ENCODE results near the gene NHEJ1.

The NHEJ1 gene

DNA sequence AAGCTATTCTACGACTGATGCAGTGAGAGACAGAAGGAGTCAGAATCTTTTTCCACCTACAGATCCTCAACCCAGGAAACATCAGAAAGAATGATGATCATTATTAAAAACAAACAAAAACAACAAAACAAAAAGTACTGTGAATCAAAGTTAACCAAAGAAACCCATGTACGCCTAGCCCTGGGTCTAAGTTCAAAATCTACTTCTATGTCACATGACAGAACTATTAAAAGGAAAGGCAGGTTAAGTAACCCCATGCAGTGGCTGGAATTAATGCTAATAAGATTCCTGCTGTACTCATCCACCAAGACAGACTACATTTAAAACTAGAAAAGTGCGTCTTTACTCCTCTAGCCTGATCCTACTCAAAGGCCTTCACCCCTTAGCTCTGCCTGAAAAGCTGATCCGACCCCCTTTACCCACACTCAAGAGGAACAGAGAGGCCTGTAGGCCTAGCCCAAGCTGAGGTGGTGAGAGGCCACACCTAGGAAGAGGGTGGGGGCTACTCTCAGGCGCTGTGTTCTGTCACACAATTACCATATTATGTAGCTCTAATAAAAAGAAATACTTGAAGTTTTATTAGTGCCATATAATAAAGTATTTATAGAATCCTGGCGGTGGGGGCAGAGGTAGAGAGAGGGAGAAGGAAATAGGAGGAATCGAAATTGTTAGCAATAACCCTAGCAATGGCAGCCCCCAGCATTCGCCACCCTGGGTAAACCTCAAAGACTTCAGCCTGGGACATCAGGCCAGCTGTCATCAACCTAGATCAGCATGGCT lies 37.1 kb downstream of the NHEJ1 start:
- no peak for DNase-seq (ENCODE audit: low read depth in 2 of 2)

- DNase-seq (ENCODE audit: low read depth in 2 of 2) = no peak
Observed at GRCh38 chr2:219122202-219122980, 38.2 kb downstream of the NHEJ1 start.

DNA sequence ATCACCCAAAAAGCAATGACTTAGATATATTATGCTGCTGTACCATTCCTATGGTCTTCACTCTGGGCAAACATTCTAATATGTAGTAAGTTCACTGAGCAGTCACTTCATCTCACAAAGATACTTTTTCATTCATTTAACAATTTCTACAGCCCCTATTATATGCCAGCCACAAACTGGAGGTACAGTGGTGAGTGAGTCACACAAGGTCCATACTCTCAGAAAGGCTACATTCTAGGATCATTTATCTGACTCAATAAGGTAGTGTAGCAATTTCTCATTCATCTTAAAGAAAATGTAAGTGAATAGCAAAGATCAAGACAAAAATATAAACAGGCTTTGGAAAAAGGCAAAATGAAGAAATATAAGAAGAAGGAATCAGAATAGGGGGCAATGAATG lies 40.5 kb downstream of the NHEJ1 start:
- DNase-seq (ENCODE audit: low read depth in 2 of 2) = no peak

GRCh38 chr2:219119422-219120043 lies 41.1 kb downstream of the NHEJ1 start:
- no peak for DNase-seq (ENCODE audit: low read depth in 2 of 2)

DNA sequence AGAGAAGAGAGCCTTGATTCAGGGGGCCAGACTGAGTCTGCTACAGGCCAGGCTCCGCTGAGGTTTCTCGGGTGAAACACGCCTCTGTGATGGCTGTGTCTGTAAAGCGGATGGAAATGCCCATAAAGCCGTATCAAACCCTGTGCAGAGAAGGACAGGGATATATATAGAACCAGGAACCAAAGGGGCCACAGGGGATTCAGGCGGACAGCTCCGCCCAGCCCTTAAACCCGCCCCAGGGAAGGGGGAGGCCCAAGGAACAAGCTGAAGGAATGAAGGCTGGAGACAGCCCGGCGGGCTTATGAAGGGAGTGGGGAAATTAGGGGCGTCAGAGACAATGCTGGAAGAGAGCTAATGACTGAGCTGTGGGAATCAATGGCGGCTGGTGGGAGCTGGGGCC lies 42.1 kb downstream of the NHEJ1 start:
- DNase-seq (ENCODE audit: low read depth in 2 of 2) = no peak

GRCh38 chr2:219116776-219117646 lies 43.6 kb downstream of the NHEJ1 start:
- DNase-seq (ENCODE audit: low read depth in 2 of 2) = no peak

DNA sequence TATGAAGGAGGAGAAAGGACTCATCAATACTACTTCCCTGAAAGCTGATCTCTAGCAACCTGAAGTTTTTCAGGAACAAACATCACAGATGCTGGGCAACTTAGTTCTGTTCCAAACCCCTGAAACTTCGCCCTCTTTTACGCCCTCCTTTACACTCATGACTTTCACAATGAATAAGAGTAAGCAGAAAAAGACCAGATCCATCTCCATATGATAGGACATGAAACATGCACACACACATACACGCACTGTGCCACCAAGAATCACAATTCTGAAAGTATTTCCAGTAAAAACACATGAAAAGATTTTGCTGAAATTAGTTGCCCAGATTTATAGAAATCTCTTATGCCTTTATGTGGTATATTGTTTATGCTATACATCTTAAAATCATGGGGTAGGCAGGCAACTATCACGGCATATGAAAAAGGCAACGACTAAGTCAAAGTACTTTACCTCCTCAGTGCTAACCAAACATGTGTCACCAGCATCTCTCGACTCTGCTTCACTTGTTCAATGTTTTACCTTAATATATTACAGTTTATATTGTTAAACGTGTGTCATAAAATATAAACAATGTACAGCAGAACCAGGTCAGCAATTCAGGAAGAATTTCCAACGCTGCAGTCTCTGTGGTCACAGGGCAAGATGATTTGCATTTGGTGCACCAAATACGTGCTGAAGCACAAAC lies 47.8 kb downstream of the NHEJ1 start:
- DNase-seq (ENCODE audit: low read depth in 2 of 2) = no peak

DNA sequence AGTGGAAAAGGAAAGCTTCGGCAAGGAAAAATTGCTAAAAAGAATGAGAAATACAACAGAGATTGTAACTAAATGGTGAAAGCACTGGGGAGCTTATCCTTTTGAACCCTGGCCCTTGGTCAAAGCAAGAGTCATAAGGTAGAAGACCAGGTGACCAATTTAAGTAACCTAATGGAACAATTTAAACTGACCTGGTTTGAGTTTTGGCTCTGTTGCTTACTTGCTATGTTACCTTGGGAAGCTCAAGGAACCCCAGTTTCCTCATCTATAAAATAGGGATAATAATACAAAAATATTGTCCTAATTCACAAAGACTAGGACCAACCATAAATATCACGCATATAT lies 48.6 kb downstream of the NHEJ1 start:
- no peak for DNase-seq (ENCODE audit: low read depth in 2 of 2)

GRCh38 chr2:219111375-219112061 lies 49.1 kb downstream of the NHEJ1 start:
- DNase-seq (ENCODE audit: low read depth in 2 of 2) = no peak

- no peak for DNase-seq (ENCODE audit: low read depth in 2 of 2)
Observed at GRCh38 chr2:219109471-219109870, 51.1 kb downstream of the NHEJ1 start.

DNA sequence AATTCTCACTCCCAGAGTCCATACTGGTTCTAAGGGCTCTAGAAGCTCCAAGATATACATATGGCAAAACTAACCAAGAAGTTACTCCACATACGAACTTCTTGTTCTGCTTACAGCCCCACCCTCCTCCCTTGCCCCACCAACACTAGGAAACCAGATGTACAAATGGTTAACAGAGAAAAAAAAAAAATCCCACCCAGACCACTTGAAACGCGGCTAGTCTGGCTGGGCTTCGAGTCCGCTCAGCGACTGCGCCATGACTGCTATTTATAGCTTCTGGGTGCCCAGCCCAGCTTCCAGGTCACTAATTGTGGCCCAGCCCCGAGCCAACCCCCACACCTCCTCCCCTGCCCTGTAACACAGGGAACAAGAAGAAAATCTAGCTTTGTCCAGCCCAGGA lies 52.9 kb downstream of the NHEJ1 start:
- DNase-seq (ENCODE audit: low read depth in 2 of 2) = no peak

DNA sequence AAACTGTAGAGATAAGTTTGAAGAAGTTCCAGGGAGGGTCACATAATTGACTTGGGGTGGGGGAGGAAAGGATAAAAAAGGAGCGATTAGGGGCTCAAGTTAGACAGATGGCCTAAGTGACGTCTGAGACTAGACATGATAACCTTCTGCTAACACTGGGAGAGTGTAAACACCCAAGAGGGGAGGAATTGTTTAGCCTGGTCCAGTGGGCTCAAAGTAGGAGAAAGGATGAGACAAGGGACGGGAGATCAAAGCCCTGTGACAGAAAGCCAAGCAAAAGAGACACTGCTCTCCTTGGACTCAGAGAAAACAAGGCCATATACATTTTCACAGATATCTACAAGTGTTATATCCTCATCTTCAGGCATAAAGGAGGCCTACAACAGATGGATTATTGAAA lies 54.4 kb downstream of the NHEJ1 start:
- DNase-seq (ENCODE audit: low read depth in 2 of 2) = no peak

DNA sequence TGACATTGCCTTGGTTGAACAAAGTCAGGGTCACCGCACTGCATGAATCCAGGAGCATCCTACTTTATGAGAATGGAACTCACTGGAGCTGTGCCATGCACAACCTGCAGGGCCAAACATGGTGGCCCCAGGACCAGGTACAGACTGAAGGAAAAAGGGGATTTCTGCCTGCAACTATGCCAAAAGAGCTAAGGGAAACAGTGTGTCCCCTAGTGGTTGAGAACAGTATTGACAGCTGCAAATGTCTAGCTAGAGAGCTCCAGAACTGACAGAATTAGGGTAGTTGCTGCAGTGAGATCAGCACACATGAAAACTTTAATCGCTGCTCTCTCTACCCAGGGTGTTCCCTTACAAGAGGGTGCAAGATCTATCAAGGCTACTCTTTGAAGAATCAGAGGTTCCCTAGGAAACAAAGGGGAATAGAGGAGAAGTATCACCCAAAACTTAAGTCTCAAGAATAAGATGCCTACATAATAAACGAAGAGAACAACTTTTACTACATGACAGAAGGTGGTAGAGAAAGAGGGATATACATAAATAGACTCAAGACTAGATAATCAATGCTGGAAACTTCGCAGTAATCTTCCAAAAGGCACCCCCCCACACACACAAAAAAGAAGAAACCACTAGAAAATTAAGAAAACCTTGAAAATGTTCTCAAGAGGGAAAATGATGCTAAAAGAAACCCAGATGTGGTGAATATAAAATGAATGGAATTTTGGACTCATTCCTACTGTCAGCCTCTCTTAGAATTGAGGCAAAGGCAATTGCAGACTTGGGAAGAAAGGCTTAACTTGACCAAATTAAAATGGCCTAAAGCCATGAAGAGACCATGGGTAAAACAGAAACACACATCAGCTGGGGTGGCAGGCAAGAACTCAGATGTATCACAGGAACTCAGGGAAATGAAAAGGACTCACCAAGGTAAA lies 56.2 kb downstream of the NHEJ1 start:
- DNase-seq (ENCODE audit: low read depth in 2 of 2) = peak; percentile 11 to 17

DNA sequence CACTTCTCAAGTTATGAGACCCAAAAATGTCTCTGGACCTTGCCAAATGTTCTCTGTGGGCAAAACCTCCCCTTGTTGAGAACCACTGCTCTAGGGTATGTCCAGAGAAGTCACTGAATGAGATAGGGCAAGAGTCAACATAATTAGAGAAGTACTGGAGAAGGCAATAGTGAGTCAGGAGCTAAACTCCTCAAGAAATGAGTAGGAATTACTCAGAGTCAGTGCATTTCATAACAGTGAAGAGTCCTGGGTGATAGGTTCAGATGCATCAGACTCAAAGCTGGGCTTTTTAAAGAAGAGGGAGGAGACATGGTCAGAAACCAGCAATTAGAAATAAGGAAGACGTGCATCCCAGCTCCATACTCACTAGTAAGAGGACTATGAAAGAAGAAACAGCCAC lies 61.3 kb downstream of the NHEJ1 start:
- DNase-seq (ENCODE audit: low read depth in 2 of 2) = no peak

DNA sequence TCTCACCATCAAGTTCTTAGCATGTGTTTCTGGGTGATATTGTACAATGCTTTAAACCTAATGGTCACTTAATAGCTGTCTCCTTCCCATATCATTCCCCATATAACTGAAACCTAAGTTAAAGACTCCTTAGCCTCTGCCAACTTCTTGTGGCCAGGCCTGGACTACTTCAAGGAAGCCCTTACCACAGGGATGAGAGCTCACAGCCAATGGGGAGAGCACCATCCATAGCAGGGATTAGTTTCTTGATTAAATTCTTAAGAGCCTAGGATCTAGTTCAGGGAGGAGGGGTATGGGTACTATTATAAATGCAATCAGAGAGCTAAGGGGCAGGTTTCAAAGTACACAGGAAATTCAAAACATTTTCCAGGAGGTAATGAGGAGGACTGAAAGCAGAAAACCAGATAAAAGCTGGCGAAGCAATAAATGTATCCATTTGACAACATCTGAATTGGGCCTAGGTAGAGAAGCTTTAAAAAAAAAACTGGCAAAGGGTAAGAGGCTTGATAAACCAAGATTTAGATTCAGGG lies 65.1 kb downstream of the NHEJ1 start:
- DNase-seq (ENCODE audit: low read depth in 2 of 2) = no peak

GRCh38 chr2:219094171-219094570 lies 66.4 kb downstream of the NHEJ1 start:
- DNase-seq (ENCODE audit: low read depth in 2 of 2) = no peak

DNA sequence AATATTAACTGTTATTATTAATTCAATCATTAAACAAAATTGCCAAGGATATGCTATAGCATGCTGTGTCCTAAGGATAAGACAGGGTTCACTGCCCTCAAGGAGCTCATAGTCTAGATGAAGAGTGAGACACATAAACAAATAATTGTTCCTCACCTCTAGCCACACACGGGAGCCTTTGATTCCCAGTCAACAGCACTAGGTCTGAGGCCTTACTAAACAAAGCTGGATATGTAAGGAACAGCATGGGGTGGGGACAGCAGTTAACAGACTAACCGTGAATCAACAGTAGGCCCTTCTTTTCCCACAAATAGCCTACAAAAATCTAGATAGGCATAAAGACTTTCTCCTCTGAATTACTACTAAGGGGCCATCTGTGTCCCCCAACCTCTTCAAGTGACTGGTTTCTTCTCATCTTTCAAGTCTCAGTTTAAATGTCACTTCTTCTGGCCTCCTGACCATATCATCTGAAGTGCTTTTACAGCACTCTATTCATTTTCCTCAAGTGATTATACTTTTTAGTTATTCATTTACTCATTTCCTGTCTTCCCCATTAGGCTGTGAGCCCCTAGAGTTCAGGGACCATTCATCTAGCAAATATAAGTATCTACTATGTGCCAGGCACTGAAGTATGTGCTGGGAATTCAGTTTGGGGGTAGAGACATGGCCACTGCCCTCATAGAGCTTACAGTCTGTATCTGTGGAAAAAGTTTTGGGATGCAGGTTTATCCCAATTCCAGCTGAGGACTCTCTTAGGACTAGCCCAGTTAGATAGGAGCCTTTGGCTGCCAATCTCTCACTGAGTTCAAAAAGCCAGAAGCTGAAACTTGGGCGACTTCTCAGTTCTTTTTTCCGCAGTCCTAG lies 69.9 kb downstream of the NHEJ1 start:
- no peak for DNase-seq (ENCODE audit: low read depth in 2 of 2)

DNA sequence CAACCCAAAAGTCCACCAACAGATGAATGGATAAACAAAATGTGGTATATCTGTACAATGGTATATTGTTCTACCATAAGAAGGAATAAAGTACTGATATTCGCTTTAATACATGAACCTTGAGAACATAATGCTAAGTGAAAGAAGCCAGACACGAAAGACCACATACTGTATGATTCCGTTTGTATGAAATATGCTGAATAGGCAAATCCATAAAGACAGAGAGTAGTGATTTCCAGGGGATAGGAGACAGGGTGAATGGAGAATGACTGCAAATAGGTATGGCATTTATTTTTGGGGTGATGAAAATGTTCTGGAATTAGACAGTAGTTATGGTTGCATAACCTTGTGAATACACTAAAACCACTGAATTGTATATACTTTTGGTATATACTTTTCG lies 71.3 kb downstream of the NHEJ1 start:
- no peak for DNase-seq (ENCODE audit: low read depth in 2 of 2)
